ENCODE results near the gene MCTP1. TPM values are rescaled to one million over a fixed set of nuclear protein-coding genes. Genes with fewer than 3 reads are reported as not detected.

MCTP1 gene
- total and polyA plus RNA-seq, 9 of the 15 experiments (the other 6 are each of a cell fraction or from before 2014, with no cell fraction given): 0.04 to 0.93 (median 0.06) TPM; not detected in 4

DNA sequence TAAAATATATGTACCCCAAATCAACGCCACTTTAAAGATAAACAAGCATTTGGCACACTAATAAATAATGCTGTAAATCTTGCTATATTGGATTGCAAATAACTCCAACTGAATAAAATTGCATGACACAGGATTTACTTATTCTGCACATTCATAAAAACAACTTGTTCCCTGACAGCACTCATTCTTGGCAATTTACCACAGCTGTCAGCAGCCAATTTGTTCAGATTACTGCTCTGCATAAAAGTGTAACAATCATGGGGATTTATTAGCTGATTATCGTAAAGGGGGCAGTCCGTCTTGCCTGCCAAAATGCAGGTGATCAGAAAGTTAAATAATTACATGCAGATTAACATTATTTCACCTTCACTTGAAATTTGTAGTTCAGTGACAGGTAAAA is 381.2 kb downstream of the MCTP1 start:
- WGBS (ENCODE audit: insufficient coverage, low coverage, missing lambda C conversion rate): 2% methylated on average over 3 of the region's 3 CpGs
- Histone ChIP-seq H3K9me1 (ENCODE audit: control insufficient read depth, insufficient read depth, low read length) (no peaks in the 10 kb centered on the region), H3K9ac (ENCODE audit: insufficient read depth in 1 of 2, low read depth in 2 of 2, low read length in 2 of 2) (no peak overlapping the region), H3K9me3 (replicated peaks; ENCODE audit: control insufficient read depth, insufficient read depth, low read depth, low read length) (no peaks in the 10 kb centered on the region), H3K27me3 (ENCODE audit: control insufficient read depth in 2 of 2, insufficient read depth in 2 of 2, low read length in 2 of 2) (no peaks in the 10 kb centered on the region), H3K36me3 (ENCODE audit: control insufficient read depth, insufficient read depth, low read length) (no peaks in the 10 kb centered on the region), H3K4me2 (ENCODE audit: insufficient read depth, low read length) (no peak overlapping the region), H4K20me1 (replicated peaks; ENCODE audit: control insufficient read depth, insufficient read depth, low read length) (no peaks in the 10 kb centered on the region), H3K27ac (ENCODE audit: extremely low read depth, low read depth, low read length) (no peak overlapping the region), H3K79me2 (ENCODE audit: control insufficient read depth, insufficient read depth, low read length) (no peaks in the 10 kb centered on the region), H2AFZ (ENCODE audit: low read depth, low read length) (no peak overlapping the region), H3K4me3 (no peak overlapping the region), H3K4me1 (replicated peaks in 1 of 2; ENCODE audit: control insufficient read depth in 2 of 2, insufficient read depth in 2 of 2, low read length in 2 of 2) (no peaks in the 10 kb centered on the region)
- FAIRE-seq: no peak
- ATAC-seq: no peak
- no TSS peak for BruUV-seq (replicated peaks)
- intact Hi-C loops (cut with micrococcal nuclease): no loop called here
- CTCF ChIA-PET (ENCODE audit: low intra/inter-chr PET ratio): no interaction called here
- POLR2A ChIA-PET: no interaction called here
- in situ Hi-C loops (cut with MboI): no loop called here
- TF ChIP-seq CAMTA2 (CRISPR knock-in tag; conservative IDR thresholded peaks at IDR 0.05) (no peak), U2AF2 (optimal IDR thresholded peaks at IDR 0.05; ENCODE audit: low read depth, low read length) (no peak)
- DNase-seq (ENCODE audit: extremely low read depth in 1 of 4, low spot score in 3 of 4): no peak

DNA sequence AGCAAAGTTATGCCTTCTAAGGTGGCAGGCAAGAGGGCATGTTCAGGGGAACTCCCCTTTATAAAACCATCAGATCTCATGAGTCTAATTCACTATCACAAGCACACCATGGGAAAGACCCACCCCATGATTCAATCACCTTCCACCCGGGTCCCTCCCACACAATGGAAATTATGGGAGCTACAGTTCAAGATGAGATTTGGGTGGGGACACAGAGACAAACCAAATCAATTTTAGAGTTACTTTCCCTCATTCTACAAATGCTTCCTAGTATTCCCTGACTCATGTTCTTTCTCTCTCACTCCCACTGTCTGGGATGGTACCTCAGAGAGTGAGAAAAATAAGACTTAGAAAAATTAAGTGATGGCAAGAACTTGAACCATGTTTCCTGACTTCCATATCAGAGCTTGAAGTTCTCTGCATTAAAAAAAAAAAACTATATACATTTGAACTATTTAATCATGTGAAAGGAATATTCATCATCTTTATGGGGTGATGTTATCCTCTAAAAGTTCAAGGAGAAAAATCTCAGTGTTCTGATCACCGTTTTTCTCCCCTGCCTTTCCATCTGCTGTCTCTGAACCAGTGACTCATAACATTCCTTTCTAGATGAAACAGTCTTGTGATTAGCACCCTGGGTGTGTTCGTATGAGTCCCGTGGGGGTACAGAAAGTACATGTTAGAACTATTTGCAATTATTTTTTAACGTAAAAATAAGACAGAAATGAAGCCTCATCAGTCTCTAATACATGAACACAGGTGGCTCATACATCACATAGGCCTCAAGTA is 383.5 kb downstream of the MCTP1 start:
- BruUV-seq (replicated peaks): no TSS peak
- ATAC-seq (no peak), FAIRE-seq (no peak)

More for the DNA sequence above, 383.5 kb downstream of the MCTP1 start:
- intact Hi-C loops (cut with micrococcal nuclease) (no loop called here), in situ Hi-C loops (cut with MboI) (no loop called here)
- 0% methylated on average over 5 of the region's 5 CpGs for WGBS (ENCODE audit: insufficient coverage, low coverage, missing lambda C conversion rate)
- H3K9me1 ChIP-seq (ENCODE audit: control insufficient read depth, insufficient read depth, low read length): no peaks in the 10 kb centered on the region
- ChIA-PET CTCF (ENCODE audit: low intra/inter-chr PET ratio) (no interaction called here), POLR2A (no interaction called here)
- H3K27me3 ChIP-seq (ENCODE audit: control insufficient read depth in 2 of 2, insufficient read depth in 2 of 2, low read length in 2 of 2): no peaks in the 10 kb centered on the region
- H3K4me3 ChIP-seq: no peak overlapping the region
- H3K9me3 ChIP-seq (replicated peaks; ENCODE audit: control insufficient read depth, insufficient read depth, low read depth, low read length): no peaks in the 10 kb centered on the region
- H2AFZ ChIP-seq (ENCODE audit: low read depth, low read length): no peak overlapping the region
- TF ChIP-seq RBM25 (IDR thresholded peaks at IDR 0.05; ENCODE audit: low read depth, low read length, severe bottlenecking): no peak
- no peak for TF ChIP-seq ZNF830 (CRISPR knock-in tag; IDR thresholded peaks at IDR 0.05)
- no peak for TF ChIP-seq FOXA3 (CRISPR knock-in tag; conservative IDR thresholded peaks at IDR 0.05 in 1 of 2, IDR thresholded peaks at IDR 0.05 in 1 of 2)
- TF ChIP-seq POLR3A (IDR thresholded peaks at IDR 0.05; ENCODE audit: borderline replicate concordance, extremely low read depth, insufficient read depth, insufficient read length): no peak
- no peak for TF ChIP-seq HDAC2 (IDR thresholded peaks at IDR 0.05)
- no peaks in the 10 kb centered on the region for H4K20me1 ChIP-seq (replicated peaks; ENCODE audit: control insufficient read depth, insufficient read depth, low read length)
- H3K4me2 ChIP-seq (ENCODE audit: insufficient read depth, low read length): no peak overlapping the region
- no peaks in the 10 kb centered on the region for H3K4me1 ChIP-seq (replicated peaks in 1 of 2; ENCODE audit: control insufficient read depth in 2 of 2, insufficient read depth in 2 of 2, low read length in 2 of 2)
- no peaks in the 10 kb centered on the region for H3K79me2 ChIP-seq (ENCODE audit: control insufficient read depth, insufficient read depth, low read length)
- no peak overlapping the region for H3K9ac ChIP-seq (ENCODE audit: insufficient read depth in 1 of 2, low read depth in 2 of 2, low read length in 2 of 2)
- no peak for DNase-seq (ENCODE audit: extremely low read depth in 1 of 4, low spot score in 3 of 4)
- H3K36me3 ChIP-seq (ENCODE audit: control insufficient read depth, insufficient read depth, low read length): no peaks in the 10 kb centered on the region
- H3K27ac ChIP-seq (ENCODE audit: extremely low read depth, low read depth, low read length): no peak overlapping the region
